HG03139 (cell line): ENCODE data around the gene PRR11.
"Not testable (repeated sequence)": the region's sequence is repeated elsewhere in the genome, so short reads cannot be mapped to it uniquely, and the experiment has no call there.

Experiments
- ATAC-seq: cut with Tn5 transposase; IDR thresholded peaks from one replicate; pipeline ENCODE4 v1.9.1; 2021; ENCODE audit not compliant: unreplicated experiment

Gene PRR11

DNA sequence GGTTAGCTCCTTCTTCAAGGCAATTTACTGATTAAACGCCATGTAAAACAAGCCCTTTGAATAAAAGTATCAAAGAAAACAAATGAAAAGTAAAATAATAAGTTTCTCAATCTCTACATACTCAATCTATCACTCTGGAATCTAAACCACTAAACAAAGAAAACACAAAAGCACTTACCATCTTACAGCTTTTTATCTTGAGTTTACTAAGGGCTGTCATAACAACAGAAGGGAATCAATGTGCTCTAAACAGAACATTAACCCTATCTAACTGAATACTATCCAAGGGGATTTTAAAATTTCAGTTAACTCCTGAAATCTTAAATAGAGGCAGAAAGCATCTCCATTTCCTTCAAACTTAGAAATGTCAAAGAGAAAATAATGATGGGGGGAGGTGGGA, 4.0 kb upstream of the PRR11 start:
- no peak for ATAC-seq

DNA sequence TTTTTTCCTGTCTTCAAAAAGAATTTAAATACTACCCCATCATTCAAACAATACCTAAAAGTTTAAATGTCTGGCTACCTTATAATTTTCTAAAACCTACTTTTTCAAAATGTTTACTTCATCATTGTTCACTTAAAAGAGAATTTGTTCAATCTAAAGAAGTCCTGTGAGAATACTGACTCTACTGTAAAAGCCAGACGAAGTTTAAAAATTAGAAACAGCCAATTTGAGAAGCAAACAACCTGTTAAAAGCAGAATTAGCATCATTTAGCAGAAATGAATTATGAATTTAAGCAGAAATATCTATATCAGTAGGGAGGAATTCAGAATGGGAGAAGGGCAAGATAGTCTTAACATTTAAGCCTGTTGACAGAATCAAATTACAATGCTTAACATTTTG, 2.6 kb upstream of the PRR11 start:
- no peak for ATAC-seq

DNA sequence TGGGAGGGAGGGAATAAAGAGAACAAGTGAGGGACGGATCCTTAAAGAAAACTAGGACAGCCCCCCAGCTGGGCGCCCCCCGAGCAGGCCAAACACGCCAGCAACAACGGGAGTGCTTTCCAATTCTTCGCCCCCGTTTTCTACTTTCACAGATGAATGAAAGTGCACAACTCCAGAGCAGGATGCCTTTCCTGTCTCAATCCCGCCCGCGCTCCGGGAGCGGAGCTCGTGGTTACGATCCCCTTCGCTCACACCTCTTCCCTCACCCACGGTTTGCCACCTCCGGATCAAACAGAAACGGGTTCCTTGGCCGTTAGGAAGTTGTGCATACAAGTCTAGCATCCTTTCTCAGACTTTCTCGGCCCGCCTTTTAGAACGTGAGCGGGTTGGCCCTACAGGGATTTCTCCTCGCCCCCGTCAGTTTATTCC, 1.2 kb upstream of the PRR11 start:
- ATAC-seq = no peak

DNA sequence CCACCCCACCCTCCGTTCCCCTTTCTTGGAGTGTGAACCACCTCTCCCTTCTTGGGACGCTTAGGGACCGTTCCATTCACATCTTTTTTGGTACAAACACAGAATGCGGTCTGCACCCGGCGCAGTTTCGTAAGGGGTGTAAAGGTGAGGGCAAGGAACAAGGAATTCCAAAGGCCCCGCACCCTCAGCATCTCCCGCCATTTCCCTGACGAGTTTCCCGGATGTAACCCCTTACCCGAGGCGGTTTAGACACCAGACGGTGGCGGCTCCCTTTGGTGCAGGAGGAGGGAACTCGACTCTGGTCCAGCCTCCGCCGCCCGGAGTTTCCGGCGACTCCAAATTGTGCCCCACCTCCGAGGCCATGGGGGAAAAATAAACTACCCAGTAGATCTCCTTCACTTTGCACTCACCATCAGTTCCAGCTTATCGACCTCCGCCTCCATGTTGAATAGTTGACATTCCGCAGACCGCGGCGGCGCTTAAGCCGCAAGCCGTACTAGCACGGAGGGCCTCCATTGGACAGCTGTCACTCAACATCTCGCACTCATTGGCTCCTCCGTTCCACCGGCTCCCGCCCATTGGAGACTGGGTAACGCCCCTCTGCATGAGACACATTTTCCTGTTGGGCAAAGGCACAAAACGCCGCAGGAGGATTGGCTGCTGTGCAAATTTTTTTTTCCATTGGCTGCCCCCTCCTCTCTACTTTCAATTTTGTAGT, 666 bp upstream of the PRR11 start, which contains the start of gene SKA2:
Gene SKA2, minus strand, starts transcription at position 466 of the 718 bp plus-strand sequence. Its CDS starts 23 bp downstream, at position 443.
- ATAC-seq = peak; percentile 77

DNA sequence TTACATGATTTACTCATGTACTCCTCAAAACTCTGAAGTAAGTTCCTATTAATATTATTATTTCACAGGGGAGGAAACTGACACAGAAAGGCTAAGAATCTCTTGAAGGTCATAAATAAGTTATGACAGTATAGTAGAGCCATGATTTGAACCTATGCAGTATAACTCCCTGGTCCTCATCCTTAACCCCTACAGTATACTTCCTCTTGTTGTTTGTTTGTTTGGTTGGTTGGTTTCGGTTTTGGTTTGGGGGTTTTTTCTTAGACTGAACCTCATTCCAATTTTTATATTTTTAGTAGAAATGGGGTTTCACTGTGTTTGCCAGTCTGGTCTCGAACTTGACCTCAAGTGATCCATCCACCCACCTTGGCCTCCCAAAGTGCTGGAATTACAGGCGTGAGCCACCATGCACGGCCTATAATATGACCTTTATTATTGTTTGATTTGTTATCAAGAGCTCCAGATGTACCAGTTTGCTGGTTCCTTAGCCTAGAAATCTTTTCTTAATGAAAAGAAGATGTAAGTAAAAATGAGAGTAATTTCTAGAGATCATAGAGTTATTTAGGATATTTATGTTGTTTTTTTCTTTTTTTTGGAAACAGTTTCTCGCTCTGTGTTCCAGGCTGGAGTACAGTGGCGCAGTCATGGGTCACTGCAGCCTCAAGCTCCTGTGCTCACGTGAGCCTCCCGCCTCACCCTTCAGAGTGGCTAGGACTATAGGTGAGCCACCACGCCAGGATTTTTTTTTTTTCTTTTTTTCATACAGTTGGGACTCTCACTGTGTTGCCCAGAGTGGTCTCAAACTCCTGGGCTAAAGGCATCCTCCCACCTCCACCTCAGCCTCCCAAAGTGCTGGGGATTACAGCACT, 4.8 kb downstream of the PRR11 start:
- ATAC-seq = no peak

DNA sequence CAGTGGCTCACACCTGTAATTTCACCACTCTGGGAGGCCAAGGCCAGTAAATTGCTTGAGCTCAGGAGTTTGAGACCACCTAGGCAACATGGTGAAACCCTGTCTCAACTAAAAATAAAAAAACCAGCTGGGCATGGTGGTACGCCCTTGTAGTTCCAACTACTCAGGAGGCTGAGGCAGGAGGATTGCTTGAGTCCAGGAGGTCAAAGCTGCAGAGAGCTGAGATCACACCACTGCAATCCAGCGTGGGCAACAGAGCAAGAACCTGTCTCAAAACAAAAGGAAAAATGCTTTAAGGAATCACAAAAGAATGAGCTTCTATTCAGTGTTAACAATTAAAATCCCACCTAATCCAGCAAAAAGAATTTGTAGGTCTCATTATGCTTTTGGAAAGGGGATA, 5.9 kb downstream of the PRR11 start:
- ATAC-seq = no peak

DNA sequence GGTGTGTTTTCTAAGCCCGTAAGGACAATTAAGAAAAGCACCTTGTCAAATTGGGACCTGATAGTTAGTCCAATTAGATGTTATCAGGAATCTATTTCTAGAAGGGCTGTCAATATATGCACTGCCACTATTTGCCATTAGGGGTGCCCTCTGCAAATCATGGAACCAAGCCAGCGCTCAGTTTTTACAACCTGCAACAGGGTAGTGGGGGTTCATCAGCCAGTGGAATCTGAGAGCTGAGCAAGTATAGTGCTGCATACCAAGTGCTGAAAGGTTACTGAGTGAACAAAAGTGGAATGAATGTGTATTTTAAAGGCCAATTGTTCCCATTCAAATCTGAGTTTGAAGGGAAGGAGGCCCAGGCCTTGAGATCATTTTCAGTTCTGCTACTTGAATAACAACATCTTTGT, 10.4 kb downstream of the PRR11 start:
- ATAC-seq = no peak

DNA sequence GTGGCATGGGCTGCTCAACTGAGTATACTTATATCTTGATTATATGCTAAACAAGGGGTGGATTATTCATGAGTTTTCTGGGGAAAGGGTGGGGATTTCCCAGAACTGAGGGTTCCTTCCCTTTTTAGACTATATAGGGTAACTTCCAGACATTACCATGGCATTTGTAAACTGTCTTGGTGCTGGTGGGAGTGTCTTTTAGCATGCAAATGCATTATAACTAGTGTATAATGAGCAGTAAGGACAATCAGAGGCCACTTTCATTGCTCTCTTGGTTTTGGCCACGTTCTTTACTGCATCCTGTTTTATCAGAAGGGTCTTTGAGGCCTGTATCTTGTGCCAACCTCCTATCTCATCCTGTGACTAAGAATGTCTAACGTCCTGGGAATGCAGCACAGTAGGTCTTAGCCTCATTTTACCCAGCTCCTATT, 12.0 kb downstream of the PRR11 start:
- no peak for ATAC-seq

DNA sequence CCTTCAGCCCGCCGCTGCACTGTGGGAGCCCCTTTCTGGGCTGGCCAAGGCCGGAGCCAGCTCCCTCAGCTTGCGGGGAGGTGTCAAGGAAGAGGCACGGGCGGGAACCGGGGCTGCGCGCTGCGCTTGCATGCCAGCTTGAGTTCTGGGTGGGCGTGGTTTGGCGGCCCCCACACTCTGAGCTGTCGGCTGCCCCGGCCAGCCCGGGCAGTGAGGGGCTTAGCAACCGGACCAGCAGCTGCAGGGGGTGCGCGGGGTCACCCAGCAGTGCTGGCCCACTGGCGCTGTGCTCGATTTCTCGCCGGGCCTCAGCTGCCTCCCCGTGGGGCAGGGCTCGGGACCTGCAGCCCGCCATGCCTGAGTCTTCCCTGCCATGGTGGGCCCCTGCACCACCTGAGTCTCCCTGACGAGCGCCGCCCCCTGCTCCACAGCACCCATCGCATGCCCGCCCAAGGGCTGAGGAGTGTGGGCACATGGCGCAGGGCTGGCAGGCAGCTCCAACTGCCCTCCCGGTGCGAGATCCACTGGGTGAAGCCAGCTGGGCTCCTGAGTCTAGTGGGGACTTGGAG, 17.0 kb downstream of the PRR11 start:
- ATAC-seq = no peak

DNA sequence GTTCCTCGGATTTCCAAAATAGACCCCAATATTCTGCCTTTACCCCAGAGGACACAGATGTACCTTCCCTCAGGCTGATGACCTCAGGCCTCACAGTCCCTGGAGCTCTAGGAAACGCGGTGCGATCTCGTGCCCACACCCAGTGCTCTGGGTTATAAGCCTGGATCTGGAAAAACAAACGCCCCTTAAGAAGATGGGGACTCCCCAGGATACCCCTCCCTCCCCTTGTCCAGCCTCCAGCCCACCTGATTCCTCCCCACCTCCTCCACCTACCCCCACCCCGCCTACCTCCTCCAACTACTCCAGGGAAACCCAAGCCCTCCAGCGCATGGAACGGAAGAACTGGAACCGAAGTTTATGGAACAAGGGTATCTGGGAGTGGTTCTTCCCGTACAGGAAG, 19.1 kb downstream of the PRR11 start:
- ATAC-seq = no peak

DNA sequence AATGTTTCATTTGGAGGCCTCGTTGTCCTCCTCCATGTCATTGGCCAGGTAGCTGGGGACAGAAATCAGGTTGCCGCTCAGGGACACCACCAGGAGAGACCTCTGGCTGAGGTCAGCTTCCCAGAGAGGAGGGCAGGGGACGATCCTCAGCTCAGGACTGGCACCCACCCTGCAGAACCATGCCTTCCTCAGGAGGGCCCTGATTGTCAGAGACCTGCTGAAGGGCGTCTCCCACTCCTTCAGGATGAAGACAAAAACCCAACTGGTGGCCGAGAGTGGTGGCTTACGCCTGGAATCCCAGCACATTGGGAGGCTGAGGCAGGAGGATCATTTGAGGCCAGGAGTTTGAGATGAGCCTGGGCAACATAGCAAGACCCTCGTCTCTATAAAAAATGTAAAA, 19.5 kb downstream of the PRR11 start:
- no peak for ATAC-seq

DNA sequence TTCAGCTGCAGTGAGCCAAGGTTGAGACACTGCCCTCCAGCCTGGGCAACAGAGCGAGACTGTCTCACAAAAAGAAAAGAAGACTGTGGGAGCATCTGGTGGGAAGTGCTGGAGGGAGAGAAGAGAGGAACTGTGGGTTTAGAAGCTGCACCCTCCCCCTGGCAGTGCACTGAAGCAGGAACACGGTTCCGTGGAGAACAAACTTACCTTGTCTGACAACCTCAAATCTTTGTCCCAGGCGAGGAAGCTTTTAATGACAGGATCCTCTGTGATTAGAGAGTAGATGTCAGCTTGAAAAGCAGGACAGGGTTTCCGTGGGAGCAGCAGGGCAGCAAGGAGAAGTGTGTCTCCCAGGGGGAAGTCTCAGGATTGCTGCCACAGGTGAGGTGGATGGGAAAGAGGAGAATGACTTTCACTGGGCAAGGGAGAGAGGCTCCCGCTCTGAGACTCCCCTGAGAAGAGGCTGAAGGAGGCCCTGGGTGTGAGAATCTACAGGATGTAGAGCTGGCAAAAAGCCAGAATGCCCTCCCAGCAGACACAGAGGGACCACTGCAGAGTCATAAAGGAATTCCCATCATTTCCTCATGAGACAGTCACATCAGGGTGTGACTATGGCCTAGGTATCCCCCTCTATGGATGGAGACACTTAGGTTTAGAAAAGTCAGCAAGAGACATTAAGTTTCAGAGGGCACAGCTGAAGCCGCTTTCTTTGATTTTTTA, 22.9 kb downstream of the PRR11 start:
- no peak for ATAC-seq

DNA sequence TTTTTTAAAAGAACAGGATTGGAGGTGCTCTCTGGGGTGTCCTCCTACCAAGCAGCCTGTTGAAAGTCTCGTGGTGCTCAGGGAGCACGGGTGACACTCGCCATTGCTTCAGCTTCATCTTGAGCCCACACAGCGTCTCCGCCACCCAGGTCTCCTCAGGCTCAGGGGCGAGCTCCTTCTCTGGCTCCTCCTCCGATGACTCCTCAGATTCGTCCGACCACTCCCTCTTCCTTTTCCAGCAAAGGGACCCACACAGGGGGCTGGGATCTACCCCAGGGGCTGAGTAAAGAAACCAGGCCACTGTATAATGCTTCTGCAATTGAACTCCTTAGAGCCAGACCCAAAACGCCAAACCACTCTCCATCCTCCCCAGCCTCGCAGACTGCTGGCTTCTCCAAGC, 24.1 kb downstream of the PRR11 start:
- ATAC-seq = not testable (repeated sequence)

DNA sequence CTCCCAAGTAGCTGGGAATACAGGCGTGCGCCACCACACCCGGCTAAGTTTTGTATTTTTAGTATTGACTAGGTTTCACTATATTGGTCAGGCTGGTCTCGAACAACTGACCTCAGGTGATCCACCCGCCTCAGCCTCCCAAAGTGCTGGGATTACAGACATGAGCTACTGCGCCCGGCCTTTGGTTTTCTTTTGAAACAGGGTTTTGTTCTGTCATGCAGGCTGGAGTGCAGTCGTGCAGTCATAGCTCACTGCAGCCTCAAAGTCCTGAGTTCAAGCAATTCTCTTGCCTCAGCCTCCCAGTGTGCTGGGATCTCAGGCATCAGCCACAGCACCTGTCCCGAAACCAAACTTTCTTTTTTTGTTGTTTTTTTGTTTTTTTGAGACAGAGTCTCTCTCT, 25.1 kb downstream of the PRR11 start:
- no peak for ATAC-seq

DNA sequence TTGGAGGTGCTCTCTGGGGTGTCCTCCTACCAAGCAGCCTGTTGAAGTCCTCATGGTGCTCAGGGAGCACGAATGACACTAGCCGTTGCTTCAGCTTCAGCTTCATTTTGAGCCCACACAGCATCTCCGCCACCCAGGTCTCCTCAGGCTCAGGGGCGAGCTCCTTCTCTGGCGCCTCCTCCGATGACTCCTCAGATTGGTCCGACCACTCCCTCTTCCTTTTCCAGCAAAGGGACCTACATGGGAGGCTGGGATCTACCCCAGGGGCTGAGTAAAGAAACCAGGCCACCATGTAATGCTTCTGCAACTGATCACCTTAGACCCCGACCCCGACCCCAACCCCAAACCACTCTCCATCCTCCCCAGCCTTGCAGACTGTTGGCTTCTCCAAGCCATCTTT, 25.9 kb downstream of the PRR11 start:
- ATAC-seq = no peak

DNA sequence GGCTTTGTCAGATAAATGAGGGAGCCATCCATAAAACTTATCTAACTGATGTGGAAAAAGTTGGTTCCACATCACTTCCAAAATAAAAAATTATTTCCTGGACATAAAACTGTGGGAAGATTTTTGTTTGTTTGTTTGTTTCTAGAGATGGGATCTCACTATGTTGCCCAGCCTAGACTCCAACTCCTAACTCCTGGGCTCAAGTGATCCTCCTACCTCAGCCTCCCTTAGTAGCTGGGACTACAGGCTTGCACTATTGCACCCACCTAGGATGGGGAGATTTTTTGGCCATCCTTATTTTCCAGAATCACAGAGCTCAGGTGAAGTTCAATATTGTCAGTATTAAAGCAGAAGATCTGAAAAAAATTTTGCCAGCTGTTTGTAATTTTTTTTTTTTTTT, 30.5 kb downstream of the PRR11 start:
- ATAC-seq = no peak

DNA sequence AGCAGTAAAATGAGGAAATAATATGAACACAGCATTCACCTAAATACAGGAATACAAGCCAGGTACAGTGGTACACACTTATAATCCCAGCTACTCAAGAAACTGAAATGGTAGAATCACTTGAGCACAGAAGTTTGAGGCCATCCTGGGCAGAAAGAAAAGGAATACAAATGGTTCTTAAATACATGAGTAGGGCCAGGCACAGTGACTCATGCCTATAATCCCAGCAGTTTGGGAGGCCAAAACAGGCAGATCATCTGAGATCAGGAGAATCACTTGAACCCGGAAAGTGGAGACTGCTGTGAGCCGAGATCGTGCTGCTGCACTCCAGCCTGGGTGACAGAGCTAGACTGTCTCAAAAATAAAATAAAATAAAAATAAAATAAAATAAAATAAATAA, 31.3 kb downstream of the PRR11 start:
- ATAC-seq = no peak

DNA sequence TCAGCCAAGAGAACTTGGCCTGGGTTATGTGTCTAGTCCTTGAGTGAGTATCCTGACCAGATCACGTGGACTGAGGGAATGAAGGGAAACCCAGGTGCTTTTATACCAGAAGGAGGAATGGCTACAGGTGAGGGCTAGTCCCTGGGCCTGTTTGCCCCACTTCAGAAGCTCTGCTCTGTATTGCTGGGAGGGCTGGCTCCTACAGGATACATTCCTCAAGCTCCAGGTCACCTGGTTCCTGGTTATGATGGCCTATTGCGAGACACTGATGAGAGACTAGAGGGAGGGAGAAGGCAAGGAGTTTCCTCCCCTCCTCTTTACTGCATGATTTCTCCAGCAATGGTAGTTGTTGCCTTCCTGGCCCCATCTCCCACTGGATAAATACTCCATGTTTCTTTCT, 35.3 kb downstream of the PRR11 start:
- no peak for ATAC-seq

DNA sequence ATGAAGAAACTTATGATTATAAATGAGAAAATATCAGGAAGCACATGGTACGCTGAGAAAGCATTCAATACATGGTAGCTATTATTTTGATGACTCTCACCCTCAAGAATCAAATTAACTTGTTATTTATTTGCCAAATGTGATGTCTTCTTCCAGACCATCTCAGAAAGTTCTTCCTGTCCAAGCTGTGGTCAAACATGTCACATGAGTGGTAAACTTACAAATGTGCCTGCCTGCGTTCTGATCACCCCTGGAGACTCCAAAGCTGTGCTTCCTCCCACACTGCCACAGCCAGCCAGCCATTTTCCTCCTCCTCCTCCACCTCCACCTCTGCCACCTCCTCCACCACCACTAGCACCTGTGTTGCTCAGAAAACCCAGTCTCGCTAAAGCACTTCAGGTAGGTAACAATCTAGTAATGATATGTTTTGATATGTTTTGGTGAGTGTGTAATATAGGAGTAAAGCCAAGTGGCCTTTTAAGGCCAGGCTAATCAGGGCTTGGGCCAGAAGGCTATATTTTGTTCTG, 37.9 kb downstream of the PRR11 start:
- no peak for ATAC-seq

DNA sequence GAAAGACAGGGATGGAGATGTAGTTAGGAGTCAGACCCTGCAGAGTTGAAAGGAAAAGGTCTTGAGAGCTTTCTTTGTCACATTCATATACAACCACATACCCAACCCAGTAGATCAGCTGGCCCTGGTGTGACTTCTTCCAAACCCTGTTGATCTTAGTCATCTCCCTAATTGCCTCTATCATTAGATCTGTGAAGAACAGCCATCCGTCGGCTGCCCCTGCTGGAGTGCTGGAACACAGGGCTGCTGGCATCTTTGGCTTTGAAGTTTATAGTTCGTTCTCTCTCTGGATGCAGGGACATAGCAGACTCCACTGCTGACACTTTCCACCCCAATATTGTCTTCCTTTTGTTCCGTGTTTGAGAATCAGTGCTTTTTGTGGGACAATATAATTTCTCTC, 43.9 kb downstream of the PRR11 start:
- no peak for ATAC-seq

DNA sequence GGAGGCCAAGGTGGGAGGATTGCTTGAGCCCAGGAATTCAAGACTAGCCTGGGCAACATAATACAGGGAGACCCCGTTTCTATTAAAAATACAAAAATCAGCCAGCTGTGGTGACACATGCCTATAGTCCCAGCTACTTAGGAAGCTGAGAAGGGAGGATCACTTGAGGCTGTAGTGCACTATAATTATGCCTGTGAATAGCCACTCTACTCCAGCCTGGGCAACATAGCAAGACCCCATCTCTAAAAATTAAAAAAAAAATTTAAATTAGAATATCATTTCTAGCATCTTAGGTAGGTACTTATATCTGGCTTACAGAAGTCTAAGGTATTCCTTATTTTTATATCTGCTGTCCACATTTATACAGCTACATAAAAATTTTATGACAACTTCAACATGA, 46.8 kb downstream of the PRR11 start:
- ATAC-seq = no peak
